ENCODE data around the gene LEMD2. TPM values are rescaled to one million over a fixed set of nuclear protein-coding genes. Genes with fewer than 3 reads are reported as not detected.

LEMD2 gene
- total and polyA plus RNA-seq, 11 donors = 21.2 to 51.3 (median 25.9) TPM

- no peak for TF ChIP-seq POLR2A (IDR thresholded peaks at IDR 0.05)
- TF ChIP-seq CTCF (IDR thresholded peaks at IDR 0.05) = peak; percentile 56 to 81 (median 68)
- Histone ChIP-seq H3K9me3 (peaks cover 0 to 2% (median 0%) of the 10 kb centered on the region in 12 donors), H3K36me3 (no peaks in the 10 kb centered on the region), H3K4me3 (no peak overlapping the region), H3K27ac (peak overlapping the region in 10 of 12 donors; percentile 51 to 86 (median 74)), H3K4me1 (peaks cover 0 to 26% (median 15%) of the 10 kb centered on the region in 12 donors), H3K27me3 (no peaks in the 10 kb centered on the region)
- intact Hi-C loops (cut with DNase I) = loop anchor here (1.0 to 10.0 kb wide), 11 partner anchors 18 to 177 kb away; partner anchors contain the start of genes UQCC2 (in 7 of the 10) and BAK1 (in 1 of the 10)
- 28 to 40% (median 34%) methylated on average over 7 of the region's 7 CpGs for WGBS, 4 donors
- peak; percentile 83 to 95 (median 90) for ATAC-seq
- peak; percentile 79 to 94 (median 88) for DNase-seq
These were observed 26.9 kb downstream of the LEMD2 start for GRCh38 chr6:33761922-33762629.

- Histone ChIP-seq H3K9me3 (no peaks in the 10 kb centered on the region), H3K4me1 (peaks cover 0 to 26% (median 15%) of the 10 kb centered on the region in 12 donors), H3K27me3 (no peaks in the 10 kb centered on the region), H3K4me3 (no peak overlapping the region), H3K27ac (peak overlapping the region in 10 of 12 donors; percentile 51 to 86 (median 74)), H3K36me3 (no peaks in the 10 kb centered on the region)
- TF ChIP-seq POLR2A (IDR thresholded peaks at IDR 0.05) = no peak
- TF ChIP-seq CTCF (IDR thresholded peaks at IDR 0.05) = no peak
- WGBS, 4 donors = 60 to 73% (median 64%) methylated on average over 1 to 2 of the region's 2 CpGs
- ATAC-seq (peak in 2 of 4 donors; percentile 8 to 15), DNase-seq (no peak)
- intact Hi-C loops (cut with DNase I) = loop anchor here in 8 of 10 donors (5.0 to 10.0 kb wide), 5 partner anchors 34 to 177 kb away; partner anchors contain the start of genes UQCC2 (in 3 of the 8) and BAK1 (in 1 of the 8)
These were observed 27.4 kb downstream of the LEMD2 start for GRCh38 chr6:33761581-33761921.

- H3K27ac ChIP-seq = no peak overlapping the region
- H3K36me3 ChIP-seq = no peaks in the 10 kb centered on the region
- H3K4me3 ChIP-seq = no peak overlapping the region
- no peaks in the 10 kb centered on the region for H3K9me3 ChIP-seq
- no peaks in the 10 kb centered on the region for H3K27me3 ChIP-seq
- peaks cover 0 to 26% (median 15%) of the 10 kb centered on the region in 12 donors for H3K4me1 ChIP-seq
- DNase-seq = no peak
- ATAC-seq = no peak
- 81 to 86% (median 84%) methylated on average over 9 of the region's 9 CpGs for WGBS, 4 donors
- intact Hi-C loops (cut with DNase I) = loop anchor here in 8 of 10 donors (5.0 to 10.0 kb wide), 5 partner anchors 33 to 175 kb away; partner anchors contain the start of genes UQCC2 (in 3 of the 8) and BAK1 (in 1 of the 8)
- TF ChIP-seq CTCF (IDR thresholded peaks at IDR 0.05) = no peak
- no peak for TF ChIP-seq POLR2A (IDR thresholded peaks at IDR 0.05)
These were observed 28.9 kb downstream of the LEMD2 start for GRCh38 chr6:33759887-33760629.

GRCh38 chr6:33758815-33759216, 30.1 kb downstream of the LEMD2 start:
- Histone ChIP-seq H3K27me3 (no peaks in the 10 kb centered on the region), H3K36me3 (no peaks in the 10 kb centered on the region), H3K4me1 (peaks cover 0 to 26% (median 15%) of the 10 kb centered on the region in 12 donors), H3K9me3 (no peaks in the 10 kb centered on the region), H3K4me3 (no peak overlapping the region), H3K27ac (no peak overlapping the region)
- TF ChIP-seq CTCF (IDR thresholded peaks at IDR 0.05) (no peak), POLR2A (IDR thresholded peaks at IDR 0.05) (no peak)
- no peak for DNase-seq
- no peak for ATAC-seq
- intact Hi-C loops (cut with DNase I) = no loop called here
- WGBS, 4 donors = 85 to 90% (median 87%) methylated on average over 7 of the region's 7 CpGs

Measured in heart left ventricle (tissue), 16 donors.